ENCODE results near the gene USP11. TPM values are rescaled to one million over a fixed set of nuclear protein-coding genes. Genes with fewer than 3 reads are reported as not detected.

The USP11 gene
- total and polyA plus RNA-seq, 7 donors: 4.9 to 37.7 (median 21.8) TPM

- TF ChIP-seq EP300 (IDR thresholded peaks at IDR 0.05) (no peak), CTCF (IDR thresholded peaks at IDR 0.05) (no peak), POLR2A (IDR thresholded peaks at IDR 0.05) (no peak), POLR2AphosphoS5 (IDR thresholded peaks at IDR 0.05) (no peak)
- no peak overlapping the region for H3K27ac ChIP-seq
- intact Hi-C loops (cut with DNase I): no loop called here
- H3K4me3 ChIP-seq: no peak overlapping the region
- WGBS, 2 donors: 83 to 89% methylated on average over 20 of the region's 20 CpGs
- no peaks in the 10 kb centered on the region for H3K9me3 ChIP-seq
- no peak for DNase-seq
- H3K4me1 ChIP-seq: peaks cover 0 to 28% (median 9%) of the 10 kb centered on the region in 4 donors
- H3K36me3 ChIP-seq: peaks cover 38 to 69% (median 59%) of the 10 kb centered on the region in 4 donors
- no peaks in the 10 kb centered on the region for H3K27me3 ChIP-seq
Measured at GRCh38 chrX:47214435-47215077, 18.3 kb upstream of the USP11 start.

- WGBS, 2 donors: 93% methylated on average over 12 of the region's 12 CpGs
- Histone ChIP-seq H3K4me3 (no peak overlapping the region), H3K27ac (peak overlapping the region in 2 of 4 donors; percentile 96 to 99), H3K9me3 (no peaks in the 10 kb centered on the region), H3K4me1 (peaks cover 0 to 36% (median 17%) of the 10 kb centered on the region in 4 donors), H3K36me3 (peaks cover 30 to 60% (median 51%) of the 10 kb centered on the region in 4 donors), H3K27me3 (no peaks in the 10 kb centered on the region)
- intact Hi-C loops (cut with DNase I): no loop called here
- DNase-seq: no peak
- TF ChIP-seq CTCF (IDR thresholded peaks at IDR 0.05): no peak
- no peak for TF ChIP-seq POLR2AphosphoS5 (IDR thresholded peaks at IDR 0.05)
- TF ChIP-seq POLR2A (IDR thresholded peaks at IDR 0.05): no peak
Measured at GRCh38 chrX:47215291-47215900, 17.4 kb upstream of the USP11 start.

GRCh38 chrX:47216393-47216925 lies 16.4 kb upstream of the USP11 start:
- Histone ChIP-seq H3K27ac (peak overlapping the region; percentile 96 to 99 (median 98)), H3K4me1 (peaks cover 0 to 42% (median 21%) of the 10 kb centered on the region in 4 donors), H3K9me3 (no peaks in the 10 kb centered on the region), H3K36me3 (peaks cover 20 to 50% (median 40%) of the 10 kb centered on the region in 4 donors), H3K4me3 (no peak overlapping the region), H3K27me3 (no peaks in the 10 kb centered on the region)
- no peak for TF ChIP-seq POLR2A (IDR thresholded peaks at IDR 0.05)
- no peak for TF ChIP-seq CTCF (IDR thresholded peaks at IDR 0.05)
- no peak for TF ChIP-seq POLR2AphosphoS5 (IDR thresholded peaks at IDR 0.05)
- no peak for TF ChIP-seq EP300 (IDR thresholded peaks at IDR 0.05)
- intact Hi-C loops (cut with DNase I): loop anchor here (1.0 kb wide), 1 partner anchor 22 kb away; no protein-coding TSS in a partner anchor
- 78 to 85% methylated on average over 8 of the region's 8 CpGs for WGBS, 2 donors
- no peak for DNase-seq

GRCh38 chrX:47217121-47217851 lies 15.5 kb upstream of the USP11 start:
- H3K4me3 ChIP-seq: peak overlapping the region in 3 of 4 donors; percentile 28 to 97 (median 35)
- H3K27me3 ChIP-seq: no peaks in the 10 kb centered on the region
- H3K27ac ChIP-seq: peak overlapping the region; percentile 96 to 99 (median 98)
- intact Hi-C loops (cut with DNase I): no loop called here
- 2 to 8% methylated on average over 22 of the region's 22 CpGs for WGBS, 2 donors
- peaks cover 16 to 42% (median 32%) of the 10 kb centered on the region in 4 donors for H3K36me3 ChIP-seq
- peaks cover 0 to 42% (median 21%) of the 10 kb centered on the region in 4 donors for H3K4me1 ChIP-seq
- H3K9me3 ChIP-seq: no peaks in the 10 kb centered on the region
- DNase-seq: peak; percentile 80
- TF ChIP-seq CTCF (IDR thresholded peaks at IDR 0.05) (no peak), EP300 (IDR thresholded peaks at IDR 0.05) (no peak), POLR2AphosphoS5 (IDR thresholded peaks at IDR 0.05) (peak in 3 of 4 donors; percentile 47 to 64 (median 63))

Measured in sigmoid colon (tissue), 7 donors.